ENCODE data around the gene AGER. TPM values are rescaled to one million over a fixed set of nuclear protein-coding genes. Genes with fewer than 3 reads are reported as not detected.
"Not testable (repeated sequence)": the region's sequence is repeated elsewhere in the genome, so short reads cannot be mapped to it uniquely, and the experiment has no call there.

Gene AGER
- total RNA-seq, 1 donor from 2014 or later: 4.8 TPM

- peak; percentile 79 for DNase-seq
These were observed 35.6 kb downstream of the AGER start for GRCh38 chr6:32148289-32149091.

GRCh38 chr6:32147401-32148132, 36.5 kb downstream of the AGER start:
- DNase-seq: no peak

GRCh38 chr6:32146687-32147086, 37.4 kb downstream of the AGER start:
- DNase-seq: no peak

GRCh38 chr6:32146287-32146686, 37.8 kb downstream of the AGER start:
- DNase-seq: no peak

GRCh38 chr6:32144238-32144637, 39.8 kb downstream of the AGER start:
- not testable (repeated sequence) for DNase-seq

GRCh38 chr6:32140420-32141046, 43.5 kb downstream of the AGER start:
- no peak for DNase-seq

GRCh38 chr6:32139590-32139989, 44.5 kb downstream of the AGER start:
- no peak for DNase-seq

GRCh38 chr6:32137454-32137853, 46.6 kb downstream of the AGER start:
- no peak for DNase-seq

GRCh38 chr6:32133786-32134185, 50.3 kb downstream of the AGER start:
- DNase-seq: no peak

GRCh38 chr6:32132110-32132509, 51.9 kb downstream of the AGER start:
- no peak for DNase-seq

- no peak for DNase-seq
These were observed 52.6 kb downstream of the AGER start for GRCh38 chr6:32131439-32131948.

Small RNAs within 50 kb of the gene (small RNA-seq; reads per million reads assigned to genes)
- not detected for gene AL662884.1 (ENCODE audit: low replicate concordance)
- gene MIR6833 (ENCODE audit: low replicate concordance): not detected

Other genes with a start within 250 kb of the AGER start
- gene CFB, start 238.2 kb downstream of the AGER start, total RNA-seq: 7.1 TPM
- gene NELFE, start 225.3 kb downstream of the AGER start, total RNA-seq: 79.7 TPM
- gene SKIC2, start 225.1 kb downstream of the AGER start, total RNA-seq: 30.6 TPM
- 10.7 TPM for gene DXO, start 212.1 kb downstream of the AGER start, total RNA-seq
- gene C4A, start 202.2 kb downstream of the AGER start, total RNA-seq: 32.6 TPM
- gene C4B, start 169.5 kb downstream of the AGER start, total RNA-seq: 38.0 TPM
- 1.0 TPM for gene CYP21A2, start 145.8 kb downstream of the AGER start, total RNA-seq
- 214 TPM for gene TNXB, start 74.9 kb downstream of the AGER start, total RNA-seq
- gene ATF6B, start 56.0 kb downstream of the AGER start, total RNA-seq: 40.8 TPM
- 3.3 TPM for gene FKBPL, start 54.0 kb downstream of the AGER start, total RNA-seq
- 1.2 TPM for gene PRRT1, start 32.3 kb downstream of the AGER start, total RNA-seq
- 37.6 TPM for gene PPT2, start 30.1 kb downstream of the AGER start, total RNA-seq
- 31.3 TPM for gene EGFL8, start 19.7 kb downstream of the AGER start, total RNA-seq
- gene AGPAT1, start 8.2 kb downstream of the AGER start, total RNA-seq: 12.9 TPM
- 63.5 TPM for gene RNF5, start 5.8 kb downstream of the AGER start, total RNA-seq
- gene PBX2, start 5.9 kb upstream of the AGER start, total RNA-seq: 96.6 TPM
- 1.5 TPM for gene GPSM3, start 8.4 kb upstream of the AGER start, total RNA-seq
- gene NOTCH4, start 39.8 kb upstream of the AGER start, total RNA-seq: 10.6 TPM
- gene TSBP1, start 187.7 kb upstream of the AGER start, total RNA-seq: not detected
- not detected for gene BTNL2, start 222.9 kb upstream of the AGER start, total RNA-seq